ENCODE measurements around the gene SPATA31D1. TPM values are rescaled to one million over a fixed set of nuclear protein-coding genes. Genes with fewer than 3 reads are reported as not detected.

SPATA31D1 gene
- total RNA-seq, 1 donor from 2014 or later: not detected

DNA sequence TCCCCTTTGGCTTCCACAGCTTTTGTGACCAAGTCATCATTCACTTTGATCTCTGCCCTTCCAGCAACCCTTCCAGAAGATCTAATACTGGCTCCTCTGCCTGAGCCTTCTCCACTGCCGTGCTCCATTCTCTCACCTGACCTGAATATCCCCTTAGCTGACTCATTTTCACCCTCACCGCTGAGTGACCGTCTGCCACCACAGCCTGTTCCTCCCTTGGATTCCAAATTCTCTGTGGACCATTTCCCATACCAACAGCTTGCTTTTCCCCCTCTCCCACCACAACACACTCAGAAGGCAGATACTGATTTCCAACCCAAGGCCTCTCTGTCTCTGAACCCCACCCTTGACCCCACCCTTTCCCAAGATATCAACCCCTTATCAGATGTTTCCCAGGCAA lies 20.5 kb upstream of the SPATA31D1 start:
- H3K4me3 ChIP-seq: no peak overlapping the region
- ATAC-seq: no peak
- H3K27ac ChIP-seq: no peak overlapping the region
- intact Hi-C loops (cut with DNase I): no loop called here
- H3K36me3 ChIP-seq: no peaks in the 10 kb centered on the region
- no peaks in the 10 kb centered on the region for H3K4me1 ChIP-seq
- TF ChIP-seq, protein P1, sequence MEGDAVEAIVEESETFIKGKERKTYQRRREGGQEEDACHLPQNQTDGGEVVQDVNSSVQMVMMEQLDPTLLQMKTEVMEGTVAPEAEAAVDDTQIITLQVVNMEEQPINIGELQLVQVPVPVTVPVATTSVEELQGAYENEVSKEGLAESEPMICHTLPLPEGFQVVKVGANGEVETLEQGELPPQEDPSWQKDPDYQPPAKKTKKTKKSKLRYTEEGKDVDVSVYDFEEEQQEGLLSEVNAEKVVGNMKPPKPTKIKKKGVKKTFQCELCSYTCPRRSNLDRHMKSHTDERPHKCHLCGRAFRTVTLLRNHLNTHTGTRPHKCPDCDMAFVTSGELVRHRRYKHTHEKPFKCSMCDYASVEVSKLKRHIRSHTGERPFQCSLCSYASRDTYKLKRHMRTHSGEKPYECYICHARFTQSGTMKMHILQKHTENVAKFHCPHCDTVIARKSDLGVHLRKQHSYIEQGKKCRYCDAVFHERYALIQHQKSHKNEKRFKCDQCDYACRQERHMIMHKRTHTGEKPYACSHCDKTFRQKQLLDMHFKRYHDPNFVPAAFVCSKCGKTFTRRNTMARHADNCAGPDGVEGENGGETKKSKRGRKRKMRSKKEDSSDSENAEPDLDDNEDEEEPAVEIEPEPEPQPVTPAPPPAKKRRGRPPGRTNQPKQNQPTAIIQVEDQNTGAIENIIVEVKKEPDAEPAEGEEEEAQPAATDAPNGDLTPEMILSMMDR (IDR thresholded peaks at IDR 0.05): no peak
- H3K9me3 ChIP-seq: no peaks in the 10 kb centered on the region
- no peak for DNase-seq
- no peaks in the 10 kb centered on the region for H3K27me3 ChIP-seq (ENCODE audit: low read depth)

DNA sequence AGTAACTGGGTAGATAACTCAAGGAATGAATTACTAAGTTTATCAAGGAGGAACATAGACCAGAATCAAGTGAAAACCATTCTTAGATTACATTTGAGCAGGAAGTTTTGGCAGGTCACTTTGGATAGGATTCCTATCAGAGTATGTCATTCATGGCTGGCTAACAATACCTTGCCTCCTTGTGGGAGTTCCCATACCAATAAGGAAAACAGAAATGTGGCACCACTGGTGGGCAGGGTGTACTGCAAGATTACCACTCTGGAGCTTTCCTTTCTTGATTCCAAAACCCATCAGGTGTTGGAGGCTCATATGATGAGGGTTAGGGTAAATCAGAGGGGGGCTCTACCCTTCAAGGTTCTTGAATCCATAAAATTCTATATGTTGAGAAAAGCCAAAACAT lies 18.6 kb upstream of the SPATA31D1 start:
- intact Hi-C loops (cut with DNase I): no loop called here
- H3K27me3 ChIP-seq (ENCODE audit: low read depth): no peaks in the 10 kb centered on the region
- TF ChIP-seq, protein P1 (IDR thresholded peaks at IDR 0.05): no peak
- H3K4me3 ChIP-seq: no peak overlapping the region
- no peaks in the 10 kb centered on the region for H3K36me3 ChIP-seq
- no peak overlapping the region for H3K27ac ChIP-seq
- no peak for ATAC-seq
- peaks cover 4% of the 10 kb centered on the region for H3K9me3 ChIP-seq
- H3K4me1 ChIP-seq: no peaks in the 10 kb centered on the region
- DNase-seq: no peak

DNA sequence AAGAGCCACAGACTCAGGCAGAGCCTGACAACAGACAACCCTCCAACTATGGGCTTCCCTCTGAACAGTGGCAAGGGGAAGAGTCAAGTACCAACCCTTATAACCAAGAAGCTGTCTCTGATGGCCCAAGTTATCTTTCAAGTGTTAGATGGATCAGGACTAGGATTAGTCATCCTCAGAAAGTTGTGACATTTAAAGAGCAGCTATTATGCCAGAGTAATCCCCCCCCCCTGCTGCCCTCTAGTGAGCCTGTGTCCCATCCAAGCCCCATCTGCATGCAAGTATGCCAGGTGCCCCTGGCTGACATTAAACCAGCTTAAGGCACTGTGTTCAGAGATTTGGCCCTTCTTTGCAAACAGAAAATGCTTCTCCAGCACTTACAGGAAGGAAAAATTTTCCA lies 16.8 kb upstream of the SPATA31D1 start:
- Histone ChIP-seq H3K4me3 (no peak overlapping the region), H3K27me3 (ENCODE audit: low read depth) (no peaks in the 10 kb centered on the region), H3K9me3 (peaks cover 4% of the 10 kb centered on the region), H3K27ac (no peak overlapping the region), H3K36me3 (no peaks in the 10 kb centered on the region), H3K4me1 (no peaks in the 10 kb centered on the region)
- ATAC-seq: no peak
- TF ChIP-seq, protein P1 (IDR thresholded peaks at IDR 0.05): no peak
- no peak for DNase-seq
- intact Hi-C loops (cut with DNase I): no loop called here

DNA sequence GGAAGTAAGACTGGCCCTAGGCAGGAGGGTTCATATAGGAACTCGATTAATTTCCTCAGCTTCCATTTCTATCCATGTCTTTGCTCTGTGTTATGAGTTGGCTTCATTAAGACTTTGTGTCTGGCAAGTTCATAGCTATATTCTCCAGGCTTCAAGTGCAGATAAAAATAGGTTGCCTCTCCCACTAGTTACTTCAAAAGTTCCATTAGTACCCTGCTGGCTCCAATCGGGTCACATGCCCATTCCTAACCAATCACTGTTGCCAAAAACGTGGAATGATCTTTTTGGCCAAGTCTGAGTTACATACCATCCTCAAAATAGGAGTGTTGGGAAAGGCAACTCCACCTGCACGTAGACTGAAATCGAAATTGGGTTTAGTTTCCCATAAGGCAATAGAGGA lies 13.8 kb upstream of the SPATA31D1 start:
- Histone ChIP-seq H3K27ac (no peak overlapping the region), H3K4me1 (no peaks in the 10 kb centered on the region), H3K4me3 (no peak overlapping the region), H3K9me3 (peaks cover 4% of the 10 kb centered on the region), H3K27me3 (ENCODE audit: low read depth) (no peaks in the 10 kb centered on the region), H3K36me3 (no peaks in the 10 kb centered on the region)
- ATAC-seq (no peak), DNase-seq (no peak)
- intact Hi-C loops (cut with DNase I): no loop called here
- TF ChIP-seq, protein P1 (IDR thresholded peaks at IDR 0.05): no peak

DNA sequence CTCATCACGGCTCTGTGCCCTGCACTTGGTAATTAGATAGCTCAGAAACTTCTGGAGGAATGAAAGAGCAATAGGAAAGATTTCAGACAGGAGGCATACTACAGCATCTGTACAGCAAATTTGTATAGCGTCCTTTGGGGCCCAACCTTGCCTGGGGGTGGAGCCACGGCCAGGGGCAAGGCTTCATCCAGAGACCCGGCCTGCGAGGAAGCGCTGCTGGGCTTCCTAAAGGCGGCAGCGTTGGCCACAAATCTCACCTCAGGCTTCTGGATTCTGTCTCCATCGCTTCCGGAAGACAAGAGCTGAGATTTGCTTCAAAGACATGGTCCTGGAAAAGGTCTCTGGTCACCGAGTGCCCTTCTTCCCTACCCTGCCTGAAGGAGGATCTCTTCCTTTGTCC lies 12.2 kb upstream of the SPATA31D1 start:
- no peaks in the 10 kb centered on the region for H3K36me3 ChIP-seq
- intact Hi-C loops (cut with DNase I): no loop called here
- TF ChIP-seq, protein P1 (IDR thresholded peaks at IDR 0.05): no peak
- peaks cover 4% of the 10 kb centered on the region for H3K9me3 ChIP-seq
- H3K4me3 ChIP-seq: no peak overlapping the region
- ATAC-seq (no peak), DNase-seq (no peak)
- H3K4me1 ChIP-seq: no peaks in the 10 kb centered on the region
- H3K27me3 ChIP-seq (ENCODE audit: low read depth): no peaks in the 10 kb centered on the region
- H3K27ac ChIP-seq: no peak overlapping the region

DNA sequence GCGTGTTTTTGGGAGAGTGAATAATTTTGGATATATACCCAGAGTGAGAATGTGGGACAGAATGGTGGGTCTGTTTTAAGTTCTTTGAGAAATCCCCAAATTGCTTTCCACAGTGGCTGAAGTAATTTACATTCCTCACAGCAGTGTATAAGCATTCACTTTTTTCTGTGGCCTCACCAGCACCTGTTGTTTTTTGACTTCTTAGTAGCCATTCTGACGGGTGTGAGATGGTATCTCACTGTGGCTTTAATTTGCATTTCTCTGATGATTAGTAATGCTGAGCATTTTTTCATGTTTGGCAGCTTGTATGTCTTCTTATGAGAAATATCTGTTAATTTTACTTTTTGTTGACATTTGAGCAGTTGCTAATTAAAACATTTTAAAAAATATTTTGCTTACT lies 9.4 kb upstream of the SPATA31D1 start:
- no peak for ATAC-seq
- TF ChIP-seq, protein P1 (IDR thresholded peaks at IDR 0.05): no peak

More for the DNA sequence above, 9.4 kb upstream of the SPATA31D1 start:
- H3K36me3 ChIP-seq: no peaks in the 10 kb centered on the region
- intact Hi-C loops (cut with DNase I): no loop called here
- DNase-seq: no peak
- H3K27me3 ChIP-seq (ENCODE audit: low read depth): no peaks in the 10 kb centered on the region
- H3K4me1 ChIP-seq: no peaks in the 10 kb centered on the region
- H3K9me3 ChIP-seq: peaks cover 3% of the 10 kb centered on the region
- no peak overlapping the region for H3K27ac ChIP-seq
- no peak overlapping the region for H3K4me3 ChIP-seq
